K562 (cell line): ENCODE measurements around the gene TUBGCP5. TPM values are rescaled to one million over a fixed set of nuclear protein-coding genes. Genes with fewer than 3 reads are reported as not detected.
A peak's percentile ranks its signal among the peaks of the same experiment; 100 is the strongest.

Experiments
- ATAC-seq: fragments of 200-7000 bp; cut with Tn5 transposase; 3 replicates; pipeline ENCODE4 v1.9.1; 2020; ENCODE audit warnings: moderate library complexity
- BruUV-seq: library from RNA; stranded (reverse); fragments of 400-500 nt; replicated peaks from 2 replicates; lab custom pipeline; 2021; lab: Mats Ljungman, UMichigan
- CTCF ChIA-PET: fragments of 300-600 bp; formaldehyde crosslinking; extraction: SDS; loops from one replicate; lab custom pipeline; 2021; ENCODE audit warnings: low intra/inter-chr PET ratio; lab: Yijun Ruan, JAX
- POLR2A ChIA-PET: fragments of 300-600, 350-650 bp; sonication (Branson Sonifier 250); formaldehyde crosslinking; extraction: SDS; loops from one replicate; lab custom pipeline; 2021; ENCODE audit warnings: antibody characterized with exemption, inconsistent platforms; lab: Yijun Ruan, JAX
- DNase-seq, 4 experiments: peaks; one replicate each; pipeline versions ENCODE4 v3.0.0 to v3.0.0-alpha.2; 2011 to 2018; ENCODE audit warnings: low spot score in 3 of 4, mixed read lengths in 3 of 4; ENCODE audit errors: extremely low read depth in 1 of 4
- FAIRE-seq: peaks from 2 replicates; lab custom pipeline; 2011; peaks lifted over from hg19 to GRCh38; lab: Jason Lieb, UNC
- H2AFZ ChIP-seq: 2 replicates; pipeline ENCODE4 v1.6.0; 2011; ENCODE audit warnings: low read depth, low read length, control low read depth, inconsistent platforms
- H3K27ac ChIP-seq: fragments of 200-600 bp; 3 replicates; pipeline ENCODE4 v1.8.0; 2011; ENCODE audit warnings: low read depth, mild to moderate bottlenecking, control low read depth, inconsistent platforms, low read length, moderate library complexity, mixed read lengths; ENCODE audit errors: extremely low read depth
- H3K27me3 ChIP-seq, 2 experiments: fragments of 300-600 bp in 1 of 2; 2 replicates in 1 of 2; 3 replicates in 1 of 2; pipeline versions ENCODE4 v1.6.0 to v1.8.0; 2011; ENCODE audit warnings: inconsistent platforms in 2 of 2, low read length in 2 of 2, mild to moderate bottlenecking in 1 of 2, mixed read lengths in 1 of 2, moderate library complexity in 1 of 2; ENCODE audit not compliant: control insufficient read depth in 2 of 2, insufficient read depth in 2 of 2
- H3K36me3 ChIP-seq: fragments of 300-600 bp; 3 replicates; pipeline ENCODE4 v1.8.0; 2011; ENCODE audit warnings: mild to moderate bottlenecking, low read length, inconsistent platforms; ENCODE audit not compliant: control insufficient read depth, insufficient read depth
- H3K4me1 ChIP-seq, 2 experiments: fragments of 200-600 bp in 1 of 2; replicated peaks in 1 of 2; 2 replicates in 1 of 2; 3 replicates in 1 of 2; pipeline versions ENCODE4 v1.5.1 to v1.8.0; 2011; ENCODE audit warnings: inconsistent platforms in 2 of 2, low read length in 2 of 2, mild to moderate bottlenecking in 1 of 2, mixed read lengths in 1 of 2, moderate library complexity in 1 of 2; ENCODE audit not compliant: control insufficient read depth in 2 of 2, insufficient read depth in 2 of 2
- H3K4me2 ChIP-seq: 2 replicates; pipeline ENCODE4 v1.6.1; 2011; ENCODE audit warnings: low read length, control low read depth, inconsistent platforms, mixed read lengths; ENCODE audit not compliant: insufficient read depth
- H3K4me3 ChIP-seq: fragments of 200-600 bp; sonication (generic), shearing (Covaris generic); 2 replicates; pipeline ENCODE4 v1.5.1; 2016; ENCODE audit warnings: control low read depth, inconsistent platforms
- H3K79me2 ChIP-seq: fragments of 200-600 bp; 3 replicates; pipeline ENCODE4 v1.8.0; 2011; ENCODE audit warnings: low read length, inconsistent platforms; ENCODE audit not compliant: control insufficient read depth, insufficient read depth
- H3K9ac ChIP-seq, 2 experiments: 2 replicates each; pipeline versions ENCODE4 v1.6.0 to v1.6.1; 2011; ENCODE audit warnings: low read depth in 2 of 2, low read length in 2 of 2, control low read depth in 1 of 2, inconsistent platforms in 1 of 2, mild to moderate bottlenecking in 1 of 2, mixed read lengths in 1 of 2; ENCODE audit not compliant: insufficient read depth in 1 of 2
- H3K9me1 ChIP-seq: one replicate; pipeline ENCODE4 v1.6.0; 2011; ENCODE audit warnings: inconsistent platforms, mild to moderate bottlenecking, low read length, moderate library complexity; ENCODE audit not compliant: control insufficient read depth, insufficient read depth
- H3K9me3 ChIP-seq: replicated peaks from 2 replicates; pipeline ENCODE4 v1.5.1; 2011; ENCODE audit warnings: low read depth, low read length, inconsistent platforms; ENCODE audit not compliant: control insufficient read depth, insufficient read depth
- H4K20me1 ChIP-seq: replicated peaks from 2 replicates; pipeline ENCODE4 v1.6.1; 2011; ENCODE audit warnings: low read length, inconsistent platforms, mixed read lengths; ENCODE audit not compliant: control insufficient read depth, insufficient read depth
- ARID2 ChIP-seq: fragments of 450-650 bp; IDR thresholded peaks from 2 replicates; pipeline ENCODE4 v1.6.1; 2017; ENCODE audit warnings: antibody characterized with exemption, mild to moderate bottlenecking
- ATF7 ChIP-seq: fragments of 450-650 bp; IDR thresholded peaks from 2 replicates; pipeline ENCODE4 v1.7.1; 2014; ENCODE audit warnings: mild to moderate bottlenecking, moderate library complexity
- DPF2 ChIP-seq: fragments of 450-650 bp; IDR thresholded peaks from 2 replicates; pipeline ENCODE4 v1.6.1; 2016
- E2F6 ChIP-seq, 2 experiments: IDR thresholded peaks; 2 replicates each; pipeline ENCODE4 v1.6.1; 2011; ENCODE audit warnings: borderline replicate concordance in 1 of 2, control low read depth in 1 of 2, low read depth in 1 of 2, low read length in 1 of 2, mild to moderate bottlenecking in 1 of 2, mixed read lengths in 1 of 2, moderate library complexity in 1 of 2; ENCODE audit not compliant: insufficient read depth in 1 of 2, insufficient read length in 1 of 2, poor library complexity in 1 of 2, severe bottlenecking in 1 of 2; ENCODE audit errors: extremely low read depth in 1 of 2
- HDAC1 ChIP-seq, 2 experiments: fragments of 450-650 bp; IDR thresholded peaks; 2 replicates each; pipeline ENCODE4 v1.6.1; 2016 to 2017; ENCODE audit warnings: inconsistent platforms in 1 of 2, mild to moderate bottlenecking in 1 of 2, moderate library complexity in 1 of 2
- HNRNPLL ChIP-seq: fragments of 200-400 bp; formaldehyde crosslinking; IDR thresholded peaks from 2 replicates; pipeline ENCODE4 v1.6.1; 2017; ENCODE audit warnings: low read length, low read depth, mild to moderate bottlenecking; ENCODE audit not compliant: poor library complexity, severe bottlenecking
- KAT2B ChIP-seq: IDR thresholded peaks from one replicate; pipeline ENCODE4 v1.6.1; 2012; ENCODE audit warnings: low read depth, mild to moderate bottlenecking, control low read depth, inconsistent platforms, low read length, moderate library complexity
- L3MBTL2 ChIP-seq: fragments of 450-650 bp; IDR thresholded peaks from 2 replicates; pipeline ENCODE4 v1.6.1; 2016; ENCODE audit warnings: mild to moderate bottlenecking, moderate library complexity
- NKRF ChIP-seq: fragments of 450-650 bp; IDR thresholded peaks from 2 replicates; pipeline ENCODE4 v1.6.1; 2016; ENCODE audit warnings: borderline replicate concordance
- POLR2AphosphoS2 ChIP-seq: IDR thresholded peaks from 2 replicates; pipeline ENCODE4 v1.6.1; 2012; ENCODE audit warnings: low read length, improper control_type of control experiment
- UBTF ChIP-seq, 2 experiments: IDR thresholded peaks; 2 replicates each; pipeline ENCODE4 v1.6.1; 2012; ENCODE audit warnings: improper control_type of control experiment in 2 of 2, low read depth in 2 of 2, low read length in 2 of 2, borderline replicate concordance in 1 of 2
- ZFX ChIP-seq: sonication (generic); formaldehyde crosslinking; IDR thresholded peaks from 2 replicates; pipeline ENCODE4 v1.8.0; 2022; ENCODE audit warnings: mild to moderate bottlenecking, missing genetic modification reagents, moderate library complexity
- ZNF263 ChIP-seq: sonication (generic); formaldehyde crosslinking; IDR thresholded peaks from 2 replicates; pipeline ENCODE4 v1.8.0; 2022; ENCODE audit warnings: mild to moderate bottlenecking, missing genetic modification reagents, borderline replicate concordance
- ZNF431 ChIP-seq: sonication (generic); formaldehyde crosslinking; IDR thresholded peaks from 2 replicates; pipeline ENCODE4 v1.8.0; 2022; ENCODE audit warnings: mild to moderate bottlenecking, missing genetic modification reagents
- WGBS: fragments of 100-300 bp; shearing (Covaris generic); methylation state at CpG from one replicate; pipeline ENCODE4 v1.1.6; 2016; ENCODE audit warnings: low coverage, mixed read lengths; ENCODE audit not compliant: insufficient coverage; ENCODE audit errors: missing lambda C conversion rate; 5-methylcytosine and 5-hydroxymethylcytosine counted together
- in situ Hi-C: fragments of 300-500 bp; cut with MboI; formaldehyde crosslinking; loops from 4 replicates; pipeline ENCODE4 v1.15.0; 2018; ENCODE audit warnings: inconsistent platforms, mixed read lengths
- intact Hi-C: fragments of 100-400 bp; cut with micrococcal nuclease; formaldehyde crosslinking; loops from 2 replicates; pipeline ENCODE4 v1.14.2; 2022
- polyA plus RNA-seq, 8 experiments: library from polyadenylated mRNA; depleted of rRNA in 4 of 8; stranded (reverse) in 5 of 8; unstranded in 3 of 8; fragments of >200 nt; fragmentation: Nextera tagmentation in 2 of 8; fragmentation: Illumina TruSeq in 1 of 8; extraction: Ambion mirVana in 2 of 8; extraction: Trizol in 1 of 8; gene quantifications; 2 replicates each; pipeline versions ENCODE4 v1.2.1 to v1.2.3, GENCODE V29; 2011 to 2014; ENCODE audit warnings: inconsistent platforms in 1 of 8, missing spikeins in 1 of 8
- total RNA-seq, 7 experiments: library from RNA; depleted of rRNA in 6 of 7; stranded (reverse); fragments of >200 nt in 6 of 7; fragmentation: Illumina TruSeq in 2 of 7; extraction: Trizol in 2 of 7; gene quantifications; 2 replicates each; pipeline versions ENCODE4 v1.2.1 to v1.2.3, GENCODE V29; 2011 to 2021; ENCODE audit warnings: low replicate concordance in 1 of 7

TUBGCP5 gene
- total and polyA plus RNA-seq, 9 of the 15 experiments (the other 6 are each of a cell fraction or from before 2014, with no cell fraction given), result 5.8 to 33.9 (median 23.2) TPM

GRCh38 chr15:22979238-22980188 is 59.9 kb downstream of the TUBGCP5 start:
- intact Hi-C loops (loop anchor here (1.0 kb wide), 1 partner anchor 30 kb away; no protein-coding TSS in a partner anchor), in situ Hi-C loops (no loop called here)
- Histone ChIP-seq H4K20me1 (peaks cover 6% of the 10 kb centered on the region; the same call in 1 of the 2 replicates), H3K4me1 (peaks cover 9 to 33% of the 10 kb centered on the region in 2 experiments; a peak in 4 of 5 replicates), H3K9me1 (peaks cover 4% of the 10 kb centered on the region), H3K4me3 (peak overlapping the region; percentile 79), H3K9ac (peak overlapping the region; percentile 64 to 90), H3K27me3 (no peaks in the 10 kb centered on the region), H3K9me3 (no peaks in the 10 kb centered on the region), H3K36me3 (no peaks in the 10 kb centered on the region), H3K27ac (peak overlapping the region; percentile 27; the same call in 1 of the 3 replicates), H3K4me2 (peak overlapping the region; percentile 98), H3K79me2 (peaks cover 36% of the 10 kb centered on the region), H2AFZ (peak overlapping the region; percentile 93)
- TSS peak; percentile 62 for BruUV-seq
- WGBS, result 1% methylated on average over 61 of the region's 88 CpGs
- ChIA-PET CTCF (no interaction called here), POLR2A (interaction anchor here (1.2 to 1.3 kb wide), 2 partner anchors 10 to 37 kb away, joined by 5 to 6 read pairs; no protein-coding TSS in a partner anchor)
- no peak for FAIRE-seq
- peak; percentile 83 for ATAC-seq
- DNase-seq, result peak; percentile 47 to 69 (median 51)
- TF ChIP-seq HNRNPLL (peak; percentile 83), UBTF (IDR thresholded peaks at IDR 0.05; ENCODE audit: borderline replicate concordance in 1 of 2, low read depth in 2 of 2, low read length in 2 of 2) (peak; percentile 17 to 25; a peak in 1 of 4 replicates), HDAC1 (IDR thresholded peaks at IDR 0.05) (peak in 1 of 2 experiments; percentile 70; a peak in 2 of 4 replicates), L3MBTL2 (peak; percentile 60), ARID2 (no peak), ZNF263 (peak; percentile 40), NKRF (peak; percentile 62; the same call in 1 of the 2 replicates), KAT2B (no peak), ZFX (CRISPR knock-in tag) (peak; percentile 33; the same call in 1 of the 2 replicates), POLR2AphosphoS2 (no peak), DPF2 (0 out of 2 replicates have a peak, but pooled peaks have one; percentile 25), E2F6 (IDR thresholded peaks at IDR 0.05; ENCODE audit: borderline replicate concordance in 1 of 2, extremely low read depth in 1 of 2, insufficient read depth in 1 of 2, insufficient read length in 1 of 2, low read depth in 1 of 2, low read length in 1 of 2, poor library complexity in 1 of 2, severe bottlenecking in 1 of 2) (peak; percentile 21 to 90), ATF7 (0 out of 2 replicates have a peak, but pooled peaks have one; percentile 24), ZNF431 (CRISPR knock-in tag) (peak; percentile 45; the same call in 1 of the 2 replicates)
